ENCODE data around the gene UNC79. TPM values are rescaled to one million over a fixed set of nuclear protein-coding genes. Genes with fewer than 3 reads are reported as not detected.

Gene UNC79
- total RNA-seq, 1 experiment from 2014 or later = not detected

DNA sequence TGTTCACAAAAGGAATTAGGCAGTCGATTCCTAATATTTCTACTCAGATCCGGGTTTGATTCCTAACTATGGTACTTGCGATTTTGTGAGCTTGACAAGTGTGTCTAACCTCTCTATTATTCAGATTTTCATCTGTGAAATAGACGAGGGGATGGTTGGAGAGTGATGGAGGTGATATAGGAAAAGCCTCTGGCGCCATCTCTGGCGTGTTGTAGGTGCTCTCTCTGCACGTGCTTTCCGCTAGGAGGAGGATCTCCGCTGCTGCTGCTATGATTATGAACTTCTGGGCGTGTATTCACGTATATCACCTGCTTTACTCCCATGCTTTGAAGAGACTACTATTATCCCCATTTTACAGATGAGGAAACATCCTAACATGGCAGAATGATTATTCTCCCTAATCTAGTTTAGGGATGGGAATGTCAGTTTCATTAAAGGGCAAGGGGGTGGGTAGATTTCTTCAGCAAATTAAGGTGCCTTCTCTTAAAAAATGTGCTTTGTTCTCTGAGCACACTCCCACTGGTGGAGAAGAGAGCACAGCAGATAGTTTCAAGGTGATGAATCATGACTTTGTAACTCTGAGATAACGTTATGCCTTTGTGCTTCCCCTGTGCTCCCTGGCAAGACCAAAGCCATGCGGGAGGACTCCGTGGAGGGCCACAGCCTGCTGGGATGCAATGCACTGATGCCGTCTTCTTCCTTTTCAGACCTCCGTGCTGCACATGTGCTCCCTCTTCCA is 260.5 kb downstream of the UNC79 start:
- no peaks in the 10 kb centered on the region for H3K9me3 Mint-ChIP-seq (ENCODE audit: low read depth, unreplicated experiment)
- H3K27me3 Mint-ChIP-seq (ENCODE audit: unreplicated experiment) = peaks cover 72% of the 10 kb centered on the region
- DNase-seq = no peak
- H3K27ac Mint-ChIP-seq (ENCODE audit: unreplicated experiment) = no peak overlapping the region
- no peak overlapping the region for H3K4me3 Mint-ChIP-seq (ENCODE audit: low read depth, unreplicated experiment)
- intact Hi-C loops (cut with micrococcal nuclease; ENCODE audit: unreplicated experiment) = no loop called here
- no peaks in the 10 kb centered on the region for H3K36me3 Mint-ChIP-seq (ENCODE audit: insufficient read depth, unreplicated experiment)
- TF ChIP-seq, protein P1, sequence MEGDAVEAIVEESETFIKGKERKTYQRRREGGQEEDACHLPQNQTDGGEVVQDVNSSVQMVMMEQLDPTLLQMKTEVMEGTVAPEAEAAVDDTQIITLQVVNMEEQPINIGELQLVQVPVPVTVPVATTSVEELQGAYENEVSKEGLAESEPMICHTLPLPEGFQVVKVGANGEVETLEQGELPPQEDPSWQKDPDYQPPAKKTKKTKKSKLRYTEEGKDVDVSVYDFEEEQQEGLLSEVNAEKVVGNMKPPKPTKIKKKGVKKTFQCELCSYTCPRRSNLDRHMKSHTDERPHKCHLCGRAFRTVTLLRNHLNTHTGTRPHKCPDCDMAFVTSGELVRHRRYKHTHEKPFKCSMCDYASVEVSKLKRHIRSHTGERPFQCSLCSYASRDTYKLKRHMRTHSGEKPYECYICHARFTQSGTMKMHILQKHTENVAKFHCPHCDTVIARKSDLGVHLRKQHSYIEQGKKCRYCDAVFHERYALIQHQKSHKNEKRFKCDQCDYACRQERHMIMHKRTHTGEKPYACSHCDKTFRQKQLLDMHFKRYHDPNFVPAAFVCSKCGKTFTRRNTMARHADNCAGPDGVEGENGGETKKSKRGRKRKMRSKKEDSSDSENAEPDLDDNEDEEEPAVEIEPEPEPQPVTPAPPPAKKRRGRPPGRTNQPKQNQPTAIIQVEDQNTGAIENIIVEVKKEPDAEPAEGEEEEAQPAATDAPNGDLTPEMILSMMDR (IDR thresholded peaks at IDR 0.05; ENCODE audit: unreplicated experiment) = no peak
- CTCF ChIA-PET = no interaction called here
- no TSS peak for BruUV-seq (replicated peaks)
- H3K4me1 Mint-ChIP-seq (ENCODE audit: low read depth, unreplicated experiment) = no peaks in the 10 kb centered on the region

DNA sequence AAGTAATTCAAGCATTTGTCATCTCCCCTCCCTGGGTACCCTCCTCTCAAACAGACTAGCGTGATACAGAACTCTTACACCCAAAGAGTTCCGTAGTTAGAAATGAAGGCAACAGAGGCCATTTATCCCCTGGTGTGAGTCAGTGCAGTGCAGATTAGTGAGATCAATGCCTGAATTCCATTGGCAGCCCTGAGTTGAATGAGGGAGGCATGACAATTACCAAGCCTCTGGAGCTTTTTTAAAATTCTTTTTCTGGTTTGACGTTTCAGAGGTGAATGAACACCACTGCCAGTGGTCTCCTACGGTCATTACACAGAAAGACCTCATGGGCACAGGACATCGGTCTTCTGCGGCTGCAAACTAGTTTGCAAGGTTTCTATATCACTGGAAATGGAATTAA is 263.2 kb downstream of the UNC79 start:
- no peak overlapping the region for H3K4me3 Mint-ChIP-seq (ENCODE audit: low read depth, unreplicated experiment)
- no peaks in the 10 kb centered on the region for H3K9me3 Mint-ChIP-seq (ENCODE audit: low read depth, unreplicated experiment)
- no peaks in the 10 kb centered on the region for H3K36me3 Mint-ChIP-seq (ENCODE audit: insufficient read depth, unreplicated experiment)
- H3K27ac Mint-ChIP-seq (ENCODE audit: unreplicated experiment) = no peak overlapping the region
- intact Hi-C loops (cut with micrococcal nuclease; ENCODE audit: unreplicated experiment) = no loop called here
- H3K4me1 Mint-ChIP-seq (ENCODE audit: low read depth, unreplicated experiment) = no peaks in the 10 kb centered on the region
- BruUV-seq (replicated peaks) = no TSS peak
- TF ChIP-seq, protein P1 (IDR thresholded peaks at IDR 0.05; ENCODE audit: unreplicated experiment) = no peak
- DNase-seq = no peak
- peaks cover 45% of the 10 kb centered on the region for H3K27me3 Mint-ChIP-seq (ENCODE audit: unreplicated experiment)
- CTCF ChIA-PET = no interaction called here

DNA sequence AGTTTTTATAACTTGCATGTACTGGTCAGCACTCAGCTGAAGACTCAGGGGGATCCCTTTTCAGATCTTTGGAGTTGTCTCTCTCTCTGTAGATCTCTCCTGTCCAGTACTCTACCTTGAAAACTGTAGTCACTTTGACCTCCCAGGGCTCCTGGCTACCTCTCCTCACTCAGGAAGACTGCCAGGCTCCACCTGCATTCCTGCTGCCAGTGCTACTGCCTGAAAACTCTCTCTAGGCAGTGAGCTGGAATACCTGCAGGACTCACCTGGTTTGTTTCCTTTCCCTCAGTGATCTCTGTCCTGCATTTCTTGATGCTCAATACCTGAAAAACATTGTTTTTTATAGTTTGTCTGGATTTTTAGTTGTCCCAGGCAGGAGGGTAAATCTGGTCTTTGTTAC is 270.2 kb downstream of the UNC79 start:
- intact Hi-C loops (cut with micrococcal nuclease; ENCODE audit: unreplicated experiment) = no loop called here
- no peak for DNase-seq
- Mint-ChIP-seq H3K36me3 (ENCODE audit: insufficient read depth, unreplicated experiment) (no peaks in the 10 kb centered on the region), H3K9me3 (ENCODE audit: low read depth, unreplicated experiment) (peaks cover 2% of the 10 kb centered on the region), H3K27ac (ENCODE audit: unreplicated experiment) (no peak overlapping the region), H3K4me3 (ENCODE audit: low read depth, unreplicated experiment) (no peak overlapping the region), H3K4me1 (ENCODE audit: low read depth, unreplicated experiment) (no peaks in the 10 kb centered on the region), H3K27me3 (ENCODE audit: unreplicated experiment) (peaks cover 67% of the 10 kb centered on the region)
- CTCF ChIA-PET = no interaction called here
- BruUV-seq (replicated peaks) = no TSS peak
- TF ChIP-seq, protein P1 (IDR thresholded peaks at IDR 0.05; ENCODE audit: unreplicated experiment) = no peak

DNA sequence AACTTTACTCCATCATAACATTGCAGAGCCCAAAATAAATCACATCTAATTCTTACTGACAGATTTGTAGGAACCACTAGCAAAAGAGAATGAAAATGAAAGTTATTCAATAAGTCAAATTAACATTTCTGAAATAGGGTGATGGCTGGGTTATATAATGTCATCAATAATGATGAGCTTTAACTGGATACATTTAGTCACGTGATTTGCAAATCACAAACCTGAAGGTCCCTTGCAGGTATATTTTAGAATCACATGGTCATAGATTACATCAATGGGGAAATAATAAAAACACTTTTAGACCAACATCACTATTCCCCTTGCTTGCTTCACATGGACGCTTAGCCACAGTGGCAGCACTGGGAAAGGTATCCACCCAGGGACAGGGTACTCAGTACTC is 270.8 kb downstream of the UNC79 start:
- no peak overlapping the region for H3K27ac Mint-ChIP-seq (ENCODE audit: unreplicated experiment)
- peaks cover 2% of the 10 kb centered on the region for H3K9me3 Mint-ChIP-seq (ENCODE audit: low read depth, unreplicated experiment)
- no peak overlapping the region for H3K4me3 Mint-ChIP-seq (ENCODE audit: low read depth, unreplicated experiment)
- no peak for DNase-seq
- intact Hi-C loops (cut with micrococcal nuclease; ENCODE audit: unreplicated experiment) = no loop called here
- TF ChIP-seq, protein P1 (IDR thresholded peaks at IDR 0.05; ENCODE audit: unreplicated experiment) = no peak
- no peaks in the 10 kb centered on the region for H3K4me1 Mint-ChIP-seq (ENCODE audit: low read depth, unreplicated experiment)
- no peaks in the 10 kb centered on the region for H3K36me3 Mint-ChIP-seq (ENCODE audit: insufficient read depth, unreplicated experiment)
- CTCF ChIA-PET = no interaction called here
- H3K27me3 Mint-ChIP-seq (ENCODE audit: unreplicated experiment) = peaks cover 74% of the 10 kb centered on the region
- no TSS peak for BruUV-seq (replicated peaks)
